GM12872 (cell line): ENCODE results near the gene MORC3.
A peak's percentile ranks its signal among the peaks of the same experiment; 100 is the strongest.

Experiments
- TF ChIP-seq, protein P1 (sequence below): IDR thresholded peaks from 3 replicates; pipeline ENCODE4 v1.5.1; 2011; ENCODE audit warnings: low read depth, mild to moderate bottlenecking, low read length, moderate library complexity; ENCODE audit not compliant: insufficient read depth

Gene MORC3

GRCh38 chr21:36408568-36408967 lies 88.6 kb downstream of the MORC3 start:
- TF ChIP-seq, protein P1, sequence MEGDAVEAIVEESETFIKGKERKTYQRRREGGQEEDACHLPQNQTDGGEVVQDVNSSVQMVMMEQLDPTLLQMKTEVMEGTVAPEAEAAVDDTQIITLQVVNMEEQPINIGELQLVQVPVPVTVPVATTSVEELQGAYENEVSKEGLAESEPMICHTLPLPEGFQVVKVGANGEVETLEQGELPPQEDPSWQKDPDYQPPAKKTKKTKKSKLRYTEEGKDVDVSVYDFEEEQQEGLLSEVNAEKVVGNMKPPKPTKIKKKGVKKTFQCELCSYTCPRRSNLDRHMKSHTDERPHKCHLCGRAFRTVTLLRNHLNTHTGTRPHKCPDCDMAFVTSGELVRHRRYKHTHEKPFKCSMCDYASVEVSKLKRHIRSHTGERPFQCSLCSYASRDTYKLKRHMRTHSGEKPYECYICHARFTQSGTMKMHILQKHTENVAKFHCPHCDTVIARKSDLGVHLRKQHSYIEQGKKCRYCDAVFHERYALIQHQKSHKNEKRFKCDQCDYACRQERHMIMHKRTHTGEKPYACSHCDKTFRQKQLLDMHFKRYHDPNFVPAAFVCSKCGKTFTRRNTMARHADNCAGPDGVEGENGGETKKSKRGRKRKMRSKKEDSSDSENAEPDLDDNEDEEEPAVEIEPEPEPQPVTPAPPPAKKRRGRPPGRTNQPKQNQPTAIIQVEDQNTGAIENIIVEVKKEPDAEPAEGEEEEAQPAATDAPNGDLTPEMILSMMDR, result no peak

GRCh38 chr21:36411301-36411700 lies 91.3 kb downstream of the MORC3 start:
- TF ChIP-seq, protein P1, result no peak

- TF ChIP-seq, protein P1, result no peak
Observed at GRCh38 chr21:36412916-36413315, 92.9 kb downstream of the MORC3 start.

GRCh38 chr21:36415375-36415774 lies 95.4 kb downstream of the MORC3 start:
- TF ChIP-seq, protein P1, result no peak

DNA sequence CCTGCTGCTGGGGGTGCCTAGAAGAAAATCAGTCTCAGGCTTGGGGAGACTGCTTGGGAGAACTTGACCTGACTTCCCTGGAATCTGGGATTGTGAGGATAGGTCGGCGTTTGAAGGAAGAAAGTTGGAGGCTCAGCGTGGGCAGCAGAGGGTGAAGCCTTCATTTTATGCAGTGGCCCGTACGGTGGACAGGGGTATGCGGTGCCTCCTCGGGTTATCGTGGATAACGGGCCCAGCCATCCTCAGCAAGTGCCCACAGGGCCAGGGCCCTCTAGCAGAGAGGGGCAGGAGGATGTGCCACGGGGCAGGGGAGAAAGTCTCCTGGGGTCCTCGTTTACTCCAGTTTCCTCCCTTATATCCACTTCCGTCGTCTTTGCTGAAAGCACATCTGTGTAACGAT lies 99.2 kb downstream of the MORC3 start:
- TF ChIP-seq, protein P1, result no peak

DNA sequence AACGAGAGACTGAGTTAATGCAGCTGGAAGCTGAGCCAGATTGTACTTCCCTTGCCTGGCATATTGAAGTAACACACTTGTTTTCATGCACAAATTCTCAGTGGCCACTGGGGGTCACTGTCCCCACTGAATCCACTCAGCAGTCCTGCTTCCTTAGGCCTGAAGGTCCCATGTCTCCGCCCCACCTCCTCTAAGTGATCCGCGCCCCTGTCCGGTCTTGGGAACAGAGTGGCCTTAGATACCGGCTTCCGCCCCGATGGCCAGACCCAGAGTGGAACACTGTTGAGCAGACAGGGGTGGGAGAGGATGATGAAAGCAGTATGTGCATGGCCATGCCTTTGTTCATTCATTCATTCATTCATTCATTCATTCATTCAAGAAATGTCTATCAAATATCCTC lies 100.0 kb downstream of the MORC3 start:
- TF ChIP-seq, protein P1, result peak; percentile 85

DNA sequence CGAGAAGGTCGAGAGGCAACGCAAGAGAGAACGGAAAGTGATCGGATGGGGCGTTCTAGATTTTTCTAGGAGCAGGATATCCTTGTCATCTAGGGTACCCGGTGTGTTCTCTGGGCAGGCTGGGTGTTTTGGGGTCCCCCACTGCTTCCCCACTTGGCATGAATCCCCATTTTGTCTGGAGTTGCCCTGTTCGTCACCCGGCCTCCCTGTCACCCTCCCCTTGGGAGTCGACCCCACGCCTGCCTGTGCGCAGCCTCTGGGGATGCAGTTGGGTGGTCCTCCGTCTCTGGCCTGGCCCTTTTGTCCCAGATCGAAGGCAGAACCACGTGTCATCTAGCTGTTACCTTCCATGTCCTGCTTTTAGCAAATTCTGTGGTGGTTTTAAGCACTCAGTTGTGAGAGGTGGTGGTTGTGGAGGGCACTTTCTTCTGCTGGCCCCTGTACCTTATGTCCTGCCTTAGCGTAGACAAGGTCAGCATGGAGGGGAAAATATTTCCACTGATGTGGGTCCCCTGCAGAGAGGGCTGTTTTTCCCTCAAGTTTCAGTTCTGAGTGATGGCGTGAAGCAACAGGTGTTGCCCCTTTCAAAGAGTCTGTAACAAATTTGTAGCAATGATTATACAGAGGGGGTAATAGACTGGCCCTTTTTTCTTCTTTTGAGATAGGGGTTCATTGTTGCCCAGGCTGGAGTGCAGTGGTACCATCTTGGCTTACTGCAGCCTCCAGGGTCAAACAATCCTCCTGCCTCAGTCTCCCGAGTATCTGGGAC lies 100.8 kb downstream of the MORC3 start:
- TF ChIP-seq, protein P1, result no peak
